Cerebellar cortex (tissue), 1 donor: ENCODE measurements around the gene VSTM2B.
"Not testable (repeated sequence)": the region's sequence is repeated elsewhere in the genome, so short reads cannot be mapped to it uniquely, and the experiment has no call there.

Experiments used
- DNase-seq: peaks from one replicate; pipeline ENCODE4 v3.0.0-alpha.2; 2015; ENCODE audit warnings: low spot score

The VSTM2B gene

GRCh38 chr19:29546583-29547190 lies 20.9 kb downstream of the VSTM2B start:
- DNase-seq, result no peak

GRCh38 chr19:29547361-29547960 lies 21.7 kb downstream of the VSTM2B start:
- no peak for DNase-seq

- DNase-seq, result peak; percentile 93
These were observed 22.2 kb downstream of the VSTM2B start for GRCh38 chr19:29547981-29548380.

GRCh38 chr19:29548483-29549085 lies 22.8 kb downstream of the VSTM2B start:
- no peak for DNase-seq

GRCh38 chr19:29549105-29550070 lies 23.6 kb downstream of the VSTM2B start:
- DNase-seq, result no peak

- DNase-seq, result no peak
These were observed 25.1 kb downstream of the VSTM2B start for GRCh38 chr19:29550896-29551295.

GRCh38 chr19:29551774-29552173 lies 26.0 kb downstream of the VSTM2B start:
- no peak for DNase-seq

- DNase-seq, result no peak
These were observed 26.9 kb downstream of the VSTM2B start for GRCh38 chr19:29552454-29553280.

GRCh38 chr19:29554149-29554548 lies 28.4 kb downstream of the VSTM2B start:
- no peak for DNase-seq

- DNase-seq, result not testable (repeated sequence)
These were observed 33.3 kb downstream of the VSTM2B start for GRCh38 chr19:29559110-29559509.

GRCh38 chr19:29559743-29560142 lies 33.9 kb downstream of the VSTM2B start:
- no peak for DNase-seq

GRCh38 chr19:29560313-29561075 lies 34.7 kb downstream of the VSTM2B start:
- no peak for DNase-seq

- no peak for DNase-seq
These were observed 35.8 kb downstream of the VSTM2B start for GRCh38 chr19:29561601-29562000.

- no peak for DNase-seq
These were observed 36.8 kb downstream of the VSTM2B start for GRCh38 chr19:29562299-29563297.

- DNase-seq, result no peak
These were observed 37.8 kb downstream of the VSTM2B start for GRCh38 chr19:29563486-29564101.

- peak; percentile 38 for DNase-seq
These were observed 38.8 kb downstream of the VSTM2B start for GRCh38 chr19:29564574-29565005.

GRCh38 chr19:29565171-29565570 lies 39.4 kb downstream of the VSTM2B start:
- DNase-seq, result no peak

GRCh38 chr19:29566496-29567054 lies 40.8 kb downstream of the VSTM2B start:
- no peak for DNase-seq
